Pulmonary artery endothelial cell (primary cell): ENCODE data around the gene PURA. TPM values are rescaled to one million over a fixed set of nuclear protein-coding genes. Genes with fewer than 3 reads are reported as not detected.
A peak's percentile ranks its signal among the peaks of the same experiment; 100 is the strongest.

Experiments
- DNase-seq: peaks from one replicate; pipeline ENCODE4 v3.0.0-alpha.2; 2011; ENCODE audit warnings: low read depth, low spot score
- total RNA-seq: library from RNA; depleted of rRNA; stranded (reverse); fragments of >200 nt; gene quantifications from 2 replicates; pipeline ENCODE4 v1.2.3, GENCODE V29; 2014

The PURA gene
- total RNA-seq, 1 donor from 2014 or later: 7.0 TPM

DNA sequence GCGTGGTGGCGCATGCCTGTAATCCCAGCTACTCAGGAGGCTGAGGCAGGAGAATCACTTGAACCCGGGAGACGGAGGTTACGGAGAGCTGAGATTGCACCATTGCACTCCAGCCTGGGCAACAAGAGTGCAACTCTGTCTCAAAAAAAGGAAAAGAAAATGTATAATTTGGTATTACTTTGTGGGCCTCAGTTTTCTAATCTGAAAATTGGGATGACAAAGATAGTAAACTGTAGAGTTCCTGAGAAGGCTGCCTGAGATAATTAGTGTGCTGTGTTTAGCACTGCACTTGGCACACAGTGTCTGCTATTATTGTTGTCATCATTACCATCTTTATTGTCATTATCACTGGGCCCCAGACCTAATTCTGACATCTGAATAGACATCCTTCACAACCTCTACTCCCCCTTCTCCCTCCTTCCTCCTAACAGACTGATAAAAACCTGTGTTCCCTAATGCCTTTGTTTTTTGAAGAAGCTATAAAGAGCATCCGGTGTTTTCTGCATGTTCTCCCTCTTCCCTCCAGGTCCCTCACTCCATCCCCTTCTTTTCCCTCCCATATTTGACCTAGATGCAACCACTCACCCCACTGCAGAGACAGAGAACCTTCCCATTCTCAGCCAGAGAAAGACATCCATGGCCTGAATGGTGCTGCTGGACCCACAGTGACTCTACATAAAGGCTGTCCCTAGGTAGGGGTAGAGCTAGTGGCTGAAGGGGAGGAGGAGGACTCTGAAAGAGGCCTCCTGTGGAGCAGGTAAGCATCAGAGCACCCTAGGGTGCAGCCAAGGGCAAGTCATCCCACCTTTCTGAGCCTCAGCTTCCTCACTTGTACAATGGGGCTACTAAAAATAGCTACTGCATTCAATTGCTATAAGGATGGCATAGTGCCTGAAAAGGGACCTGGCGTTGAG, 45.4 kb downstream of the PURA start:
- DNase-seq: no peak

DNA sequence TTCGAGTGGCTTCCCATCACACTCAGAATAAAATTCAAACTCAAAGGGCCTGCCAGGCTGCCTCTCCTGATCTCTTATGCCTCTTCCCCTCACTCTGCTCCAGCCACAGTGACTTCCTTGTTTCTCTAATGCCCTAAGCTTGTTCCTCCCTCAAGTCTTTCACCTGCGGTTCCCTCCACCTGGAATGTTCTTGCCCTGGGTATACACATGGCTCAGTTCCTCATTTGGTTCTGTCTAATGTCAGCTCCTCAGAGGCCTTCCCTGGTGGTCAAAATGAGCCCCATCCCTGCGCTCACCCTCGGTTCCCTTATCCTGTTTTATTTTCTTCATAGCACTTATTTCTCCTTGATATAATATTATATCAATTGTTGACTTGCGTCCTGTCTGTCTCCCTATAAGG, 48.4 kb downstream of the PURA start:
- DNase-seq: no peak

DNA sequence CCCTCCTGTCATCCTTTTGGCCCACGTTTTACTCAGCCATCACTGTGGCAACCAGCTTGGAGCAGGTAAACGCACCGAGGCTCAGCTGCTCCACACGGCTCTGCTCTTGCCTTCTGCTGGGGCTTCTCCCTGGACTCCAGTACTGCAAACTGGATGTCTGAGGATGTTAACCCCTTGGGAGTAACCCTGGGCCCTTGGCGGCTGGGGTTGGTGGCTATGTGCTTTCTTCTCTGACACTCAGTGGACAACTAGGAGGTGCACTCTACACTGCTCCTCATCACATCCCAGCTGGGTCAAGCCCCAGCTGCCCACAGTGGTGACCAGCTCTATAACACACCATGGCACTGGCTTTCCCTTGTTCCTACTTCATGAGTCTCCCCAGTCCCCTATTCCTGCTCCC, 48.9 kb downstream of the PURA start:
- DNase-seq: no peak

DNA sequence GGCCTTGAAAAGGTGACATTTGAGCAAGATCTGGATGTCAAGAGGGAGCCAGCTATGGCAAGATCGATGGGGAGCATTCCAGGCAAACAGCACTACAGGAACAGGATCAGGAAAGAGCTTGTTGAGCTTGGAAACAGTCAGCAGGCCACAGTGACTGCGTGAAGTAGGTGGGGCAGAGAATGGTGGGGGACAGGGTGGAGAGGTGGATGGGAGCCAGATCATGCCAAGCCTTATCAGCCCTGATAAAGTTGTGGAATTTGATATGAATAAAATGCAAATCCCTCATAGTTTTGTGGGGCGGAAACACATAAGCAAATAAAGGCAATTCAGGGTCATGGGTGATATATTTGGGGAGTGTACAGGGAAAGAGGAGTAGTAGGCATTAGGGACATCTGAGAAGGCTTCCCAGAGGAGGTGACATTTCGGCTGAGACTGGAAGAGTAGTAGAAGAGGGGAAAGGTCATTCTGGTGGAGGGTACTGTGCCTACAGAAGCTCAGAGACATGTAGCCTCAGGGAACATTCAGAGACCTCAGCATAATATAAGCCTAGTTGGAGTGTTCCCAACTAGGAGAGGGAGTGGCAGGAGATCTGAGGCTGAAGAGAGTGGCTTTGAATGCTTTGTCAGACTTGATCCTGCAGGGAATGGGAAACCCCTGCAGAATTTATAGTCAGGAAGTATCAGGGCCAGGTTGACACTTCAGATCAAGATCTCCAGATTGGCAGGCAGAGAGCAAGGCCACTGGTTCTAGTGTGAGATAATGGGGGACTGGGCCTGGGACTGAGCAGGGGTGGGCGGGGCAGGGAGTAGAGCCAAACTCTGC, 51.4 kb downstream of the PURA start:
- DNase-seq: no peak

DNA sequence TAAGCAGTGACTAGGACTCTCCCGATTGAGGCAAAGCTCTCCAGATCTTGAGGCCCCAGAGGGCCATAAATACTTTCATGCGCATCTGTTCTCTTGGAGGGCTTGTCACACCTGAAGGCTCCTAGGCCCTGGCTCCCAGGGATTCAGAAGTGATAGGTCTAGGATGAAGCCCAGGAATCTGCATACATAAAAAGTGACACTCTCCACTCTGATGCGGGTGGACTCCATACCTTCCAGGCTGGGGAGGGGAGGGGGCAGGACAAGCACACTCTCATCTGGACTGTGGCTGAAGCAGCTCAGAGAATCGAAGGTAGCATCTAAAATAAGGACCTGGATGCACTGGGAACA, 52.0 kb downstream of the PURA start:
- DNase-seq: no peak

DNA sequence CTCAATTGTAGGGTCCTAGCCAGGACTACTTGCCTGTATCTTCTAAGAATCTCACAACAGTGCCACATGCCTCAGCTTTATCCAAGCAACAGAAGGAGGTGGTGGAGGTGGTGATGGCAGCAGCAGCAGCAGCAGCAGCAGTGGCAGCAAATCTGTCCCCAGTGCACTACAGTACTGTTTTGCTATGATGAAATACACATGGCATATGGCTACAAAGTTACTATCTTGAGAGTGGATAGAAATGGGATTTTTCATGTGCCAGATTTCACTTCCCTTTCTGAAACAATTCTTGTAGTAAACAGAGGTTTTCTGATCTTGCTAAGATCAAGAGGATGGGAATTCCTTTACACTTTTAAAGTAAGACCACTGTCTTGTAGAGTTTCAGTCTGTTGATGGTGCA, 53.0 kb downstream of the PURA start:
- DNase-seq: no peak

DNA sequence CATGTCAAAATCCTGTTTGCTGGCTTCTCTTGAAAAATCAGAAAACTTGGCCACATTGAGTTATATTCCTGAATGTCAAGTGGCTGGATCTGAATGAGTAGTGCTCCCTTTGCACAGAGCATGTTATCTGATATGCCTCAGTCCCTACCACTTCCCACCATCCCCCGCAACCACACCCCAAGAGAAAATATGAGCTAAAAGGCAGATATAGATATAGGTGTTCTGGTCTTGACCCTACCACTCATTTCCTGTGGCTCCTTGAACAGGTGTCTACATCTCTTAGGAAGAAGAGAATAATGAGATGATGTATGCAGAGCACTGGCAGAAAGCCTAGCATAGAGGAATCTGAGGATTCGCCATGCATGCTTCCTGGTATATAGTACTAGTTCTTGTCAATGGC, 54.5 kb downstream of the PURA start:
- no peak for DNase-seq

DNA sequence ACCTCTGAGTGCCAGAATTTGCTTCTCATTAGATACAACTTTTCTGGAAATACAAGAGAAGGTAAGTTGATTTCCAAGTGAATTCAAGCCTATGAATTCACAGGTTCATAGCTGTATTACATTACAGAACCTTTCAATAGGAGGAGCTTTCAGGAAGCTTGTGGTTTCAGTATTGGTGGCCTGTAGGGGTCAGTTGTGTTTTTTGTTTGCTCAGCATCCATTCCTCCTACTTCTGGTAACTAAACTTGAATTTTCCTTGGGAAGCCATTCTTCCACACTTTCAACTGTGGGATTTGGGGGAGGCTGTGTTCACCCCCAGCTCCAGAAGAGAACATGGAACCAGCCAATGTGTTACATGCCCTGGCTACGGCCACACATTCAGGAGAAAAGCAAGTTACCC, 55.5 kb downstream of the PURA start:
- DNase-seq: no peak

DNA sequence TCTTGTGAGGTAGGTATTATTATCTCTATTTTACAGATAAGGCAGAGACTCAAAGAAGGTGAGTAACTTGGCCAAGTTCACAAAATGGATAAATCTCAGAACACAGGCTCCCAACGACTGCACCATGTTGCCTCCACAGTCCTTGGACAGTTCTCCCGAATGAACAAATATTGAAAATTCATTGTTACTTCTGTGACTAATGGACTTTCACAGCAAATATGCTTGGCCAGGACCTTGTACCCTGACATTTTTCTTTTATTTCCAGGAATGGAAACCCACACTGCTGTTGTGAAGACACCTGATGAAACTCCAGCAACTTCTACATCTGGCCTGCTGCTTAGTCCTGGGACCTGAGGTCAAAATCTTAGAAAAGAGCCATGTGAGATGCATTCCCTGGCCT, 58.6 kb downstream of the PURA start:
- no peak for DNase-seq

DNA sequence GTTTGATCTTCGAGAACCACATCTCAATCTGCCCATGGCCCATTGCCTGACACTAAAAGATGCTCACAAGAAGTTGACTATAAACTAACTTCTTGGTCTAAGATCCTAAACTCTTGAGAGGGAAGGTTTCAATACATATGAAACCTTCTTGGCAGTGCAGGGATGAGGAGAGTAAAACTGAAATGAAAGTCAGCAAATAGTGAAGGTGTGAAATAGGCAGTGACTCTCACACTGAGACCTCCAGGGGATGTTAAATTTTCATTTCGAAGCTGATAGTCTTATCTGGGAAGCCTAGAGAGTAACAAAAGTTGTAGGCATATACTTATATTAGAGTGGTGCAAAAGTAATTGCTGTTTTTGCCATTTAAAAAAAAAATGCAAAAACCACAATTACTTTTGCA, 60.1 kb downstream of the PURA start:
- no peak for DNase-seq

DNA sequence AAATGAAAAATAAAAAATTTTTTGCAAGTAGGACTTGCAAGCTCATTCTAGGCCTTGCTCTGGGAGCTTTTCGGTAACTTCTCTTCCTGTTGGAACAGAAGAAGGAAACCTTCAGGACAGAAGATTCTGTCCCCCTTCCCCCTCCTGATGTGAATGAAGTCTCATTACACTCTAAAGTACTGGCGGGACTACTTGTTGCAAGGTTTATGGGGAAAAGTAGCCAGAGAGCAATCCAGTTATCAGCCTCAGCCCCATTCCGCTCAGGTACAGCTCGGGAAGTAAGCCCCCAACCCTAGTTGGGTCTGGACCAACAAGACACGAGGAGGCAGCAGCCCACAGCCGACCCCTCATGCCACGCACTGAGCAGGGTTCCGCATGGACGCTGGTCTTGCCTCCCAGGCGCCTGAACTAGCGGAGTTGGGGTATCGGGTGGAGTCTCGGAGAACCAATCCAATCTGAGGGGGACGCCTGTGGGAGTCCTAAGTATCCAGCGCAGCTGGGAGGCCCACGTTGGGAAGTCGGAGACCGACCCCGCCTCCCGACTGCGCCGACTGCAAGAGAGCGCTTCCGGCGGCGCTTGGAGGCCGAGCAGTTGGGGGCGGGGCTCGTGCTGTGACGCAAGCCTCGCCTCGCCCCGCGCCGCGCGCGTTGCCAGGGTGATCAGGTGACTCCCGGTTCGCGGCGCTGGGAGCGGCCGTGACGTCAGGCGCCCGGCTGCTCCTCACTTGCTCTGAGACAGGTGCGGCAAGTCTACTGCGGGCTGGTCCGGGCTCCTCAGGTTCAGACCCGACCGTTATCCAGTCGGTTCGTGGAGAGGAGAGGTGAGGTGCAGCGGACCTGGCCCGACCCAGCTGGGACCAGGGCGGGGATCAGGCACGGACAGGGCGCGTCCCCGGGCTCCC, 60.8 kb downstream of the PURA start, which contains the start of gene CYSTM1:
CYSTM1 (plus strand) TSS at position 724 of the 902 bp plus-strand sequence. CDS start 19,278 bp downstream, outside the sequence.
- peak; percentile 75 for DNase-seq

Other genes starting within 250 kb of the PURA start
- gene NRG2, start 70.8 kb upstream of the PURA start, total RNA-seq: 0.46 and 0.71 TPM in 2 replicates
- gene IGIP, start 11.8 kb downstream of the PURA start, total RNA-seq: 4.1 and 4.6 TPM in 2 replicates
- 10.5 and 19.7 TPM in 2 replicates for gene CYSTM1, start 61.1 kb downstream of the PURA start, total RNA-seq
- 59.0 and 70.4 TPM in 2 replicates for gene PFDN1, start 189.0 kb downstream of the PURA start, total RNA-seq
- gene HBEGF, start 232.5 kb downstream of the PURA start, total RNA-seq: 16.6 and 24.3 TPM in 2 replicates
- not detected in 2 replicates for gene SLC4A9, start 246.1 kb downstream of the PURA start, total RNA-seq